H1 (cell line): ENCODE results near the gene MMP3. TPM values are rescaled to one million over a fixed set of nuclear protein-coding genes. Genes with fewer than 3 reads are reported as not detected.

Experiments
- FOSL1 ChIP-seq: IDR thresholded peaks from 2 replicates; pipeline ENCODE4 v1.6.1; 2011; ENCODE audit warnings: mild to moderate bottlenecking, low read depth, low read length, moderate library complexity; ENCODE audit not compliant: insufficient read depth
- GTF2F1 ChIP-seq: IDR thresholded peaks from 2 replicates; pipeline ENCODE4 v1.6.1; 2012; ENCODE audit warnings: low read depth, low read length, improper control_type of control experiment, borderline replicate concordance
- SUZ12 ChIP-seq: fragments of 200-600 bp; sonication (generic); IDR thresholded peaks from 2 replicates; pipeline ENCODE4 v1.6.1; 2012; ENCODE audit warnings: mild to moderate bottlenecking, inconsistent platforms, low read length, moderate library complexity, mixed read lengths
- polyA plus RNA-seq, 7 experiments: library from polyadenylated mRNA; depleted of rRNA in 3 of 7; stranded (reverse) in 5 of 7; unstranded in 2 of 7; fragments of >200 nt in 5 of 7; fragments of 200-250 nt in 2 of 7; gene quantifications; 1 replicate in 5 of 7; 2 replicates in 1 of 7; 4 replicates in 1 of 7; pipeline versions ENCODE4 v1.2.1 to v1.2.3, GENCODE V29; 2011 to 2013; ENCODE audit warnings: missing spikeins in 2 of 7, mixed read lengths in 2 of 7
- total RNA-seq: library from RNA; stranded (reverse); fragmentation: NEBNext Ultra II Directional; extraction: Animal tissue kit (Norgen Biotek cat#: 25700); gene quantifications from 2 replicates; pipeline ENCODE4 v1.2.1, GENCODE V29; 2021

Gene MMP3
- total and polyA plus RNA-seq, 2 of the 8 experiments (the other 6 are each of a cell fraction or from before 2014, with no cell fraction given): not detected

DNA sequence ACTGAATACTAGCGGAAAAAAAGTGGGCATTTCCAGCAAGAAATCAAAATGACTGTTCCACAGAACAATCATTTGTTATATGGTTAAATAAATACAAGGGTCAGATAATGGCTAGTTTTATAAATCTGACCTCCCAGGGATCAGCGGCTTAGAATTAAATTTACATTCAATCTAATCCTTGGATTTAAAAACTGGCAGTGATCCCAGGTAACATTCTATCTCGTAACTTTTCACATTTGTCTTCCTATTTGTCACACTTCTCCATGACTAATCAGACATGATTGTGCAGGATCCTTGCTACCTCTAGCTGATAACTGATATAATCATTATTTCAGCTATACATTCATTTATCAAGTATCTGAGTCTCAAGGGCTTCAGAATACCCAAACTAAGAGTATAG lies 2.9 kb upstream of the MMP3 start (continued):
- TF ChIP-seq SUZ12 (no peak), GTF2F1 (no peak), FOSL1 (no peak)
